ENCODE results near the gene CIRBP. TPM values are rescaled to one million over a fixed set of nuclear protein-coding genes. Genes with fewer than 3 reads are reported as not detected.

The CIRBP gene
- total RNA-seq, 2 donors from 2014 or later, result 288 to 385 TPM

- no peak for TF ChIP-seq CTCF (IDR thresholded peaks at IDR 0.05)
- Histone ChIP-seq H3K36me3 (peaks cover 24% of the 10 kb centered on the region), H3K27me3 (no peaks in the 10 kb centered on the region), H3K9me3 (no peaks in the 10 kb centered on the region), H3K4me1 (peaks cover 0 to 22% of the 10 kb centered on the region in 2 donors), H3K4me3 (no peak overlapping the region), H3K27ac (no peak overlapping the region)
- no peak for DNase-seq (ENCODE audit: low spot score)
Observed at GRCh38 chr19:1229924-1230782, 39.0 kb upstream of the CIRBP start.

GRCh38 chr19:1230783-1231489, 38.2 kb upstream of the CIRBP start:
- no peak for TF ChIP-seq CTCF (IDR thresholded peaks at IDR 0.05)
- DNase-seq (ENCODE audit: low spot score), result no peak
- Histone ChIP-seq H3K27me3 (no peaks in the 10 kb centered on the region), H3K36me3 (peaks cover 22% of the 10 kb centered on the region), H3K27ac (no peak overlapping the region), H3K4me1 (peaks cover 0 to 22% of the 10 kb centered on the region in 2 donors), H3K9me3 (no peaks in the 10 kb centered on the region), H3K4me3 (no peak overlapping the region)

GRCh38 chr19:1231729-1232637, 37.1 kb upstream of the CIRBP start:
- DNase-seq (ENCODE audit: low spot score), result no peak
- Histone ChIP-seq H3K27ac (peak overlapping the region; percentile 60 to 70), H3K27me3 (no peaks in the 10 kb centered on the region), H3K9me3 (no peaks in the 10 kb centered on the region), H3K36me3 (peaks cover 13% of the 10 kb centered on the region), H3K4me1 (peaks cover 0 to 24% of the 10 kb centered on the region in 2 donors), H3K4me3 (no peak overlapping the region)
- TF ChIP-seq CTCF (IDR thresholded peaks at IDR 0.05), result no peak

- H3K27ac ChIP-seq, result peak overlapping the region; percentile 60 to 70
Observed at GRCh38 chr19:1232652-1233072, 36.5 kb upstream of the CIRBP start.

More at GRCh38 chr19:1232652-1233072, 36.5 kb upstream of the CIRBP start:
- H3K4me3 ChIP-seq, result no peak overlapping the region
- no peak for DNase-seq (ENCODE audit: low spot score)
- H3K36me3 ChIP-seq, result peaks cover 7% of the 10 kb centered on the region
- H3K4me1 ChIP-seq, result peaks cover 0 to 30% of the 10 kb centered on the region in 2 donors
- TF ChIP-seq CTCF (IDR thresholded peaks at IDR 0.05), result no peak
- H3K27me3 ChIP-seq, result no peaks in the 10 kb centered on the region
- no peaks in the 10 kb centered on the region for H3K9me3 ChIP-seq
